HUES48 (cell line): Measurements from ENCODE around the gene STK39.
A peak's percentile ranks its signal among the peaks of the same experiment; 100 is the strongest.

Source experiments
- H3K27ac ChIP-seq: one replicate; pipeline ENCODE4 v1.7.0; 2013; ENCODE audit warnings: low read depth, low read length, inconsistent platforms
- H3K27me3 ChIP-seq: 2 replicates; pipeline ENCODE4 v1.6.1; 2013; ENCODE audit warnings: mild to moderate bottlenecking, low read length; ENCODE audit not compliant: control insufficient read depth, insufficient read depth
- H3K36me3 ChIP-seq: 2 replicates; pipeline ENCODE4 v1.6.1; 2013; ENCODE audit warnings: low read length; ENCODE audit not compliant: control insufficient read depth, insufficient read depth
- H3K4me1 ChIP-seq: 2 replicates; pipeline ENCODE4 v1.6.1; 2013; ENCODE audit warnings: mild to moderate bottlenecking, low read length; ENCODE audit not compliant: control insufficient read depth, insufficient read depth
- H3K4me3 ChIP-seq: 2 replicates; pipeline ENCODE4 v1.5.1; 2013; ENCODE audit warnings: mild to moderate bottlenecking, low read depth, low read length
- H3K9ac ChIP-seq: 2 replicates; pipeline ENCODE4 v1.6.1; 2013; ENCODE audit warnings: mild to moderate bottlenecking, low read depth, low read length, moderate library complexity
- H3K9me3 ChIP-seq: 2 replicates; pipeline ENCODE4 v1.6.1; 2013; ENCODE audit warnings: low read length; ENCODE audit not compliant: control insufficient read depth, insufficient read depth

Gene STK39

DNA sequence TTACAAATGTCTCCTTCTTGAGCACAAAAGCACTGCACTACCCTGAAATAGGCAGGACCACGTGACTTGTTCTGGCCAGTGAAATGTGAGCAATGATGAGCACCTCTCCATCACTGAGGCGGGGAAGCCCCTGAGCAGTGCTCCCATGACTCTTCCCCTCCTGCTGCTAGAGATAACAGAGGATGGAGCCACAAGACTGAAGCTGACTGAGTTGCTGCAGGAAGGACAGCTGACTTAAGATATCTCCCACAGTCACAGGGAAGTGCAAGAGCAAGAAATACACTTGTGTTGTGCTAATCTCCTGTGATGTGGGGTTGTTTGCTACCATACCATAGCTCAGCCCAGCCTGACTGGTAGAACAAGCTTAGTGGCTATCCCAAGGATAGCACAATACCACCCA is 38.7 kb downstream of the STK39 start:
- no peak overlapping the region for H3K4me3 ChIP-seq
- H3K4me1 ChIP-seq = peaks cover 26% of the 10 kb centered on the region
- no peak overlapping the region for H3K27ac ChIP-seq
- no peaks in the 10 kb centered on the region for H3K27me3 ChIP-seq
- H3K9me3 ChIP-seq = no peaks in the 10 kb centered on the region
- no peak overlapping the region for H3K9ac ChIP-seq
- no peaks in the 10 kb centered on the region for H3K36me3 ChIP-seq

DNA sequence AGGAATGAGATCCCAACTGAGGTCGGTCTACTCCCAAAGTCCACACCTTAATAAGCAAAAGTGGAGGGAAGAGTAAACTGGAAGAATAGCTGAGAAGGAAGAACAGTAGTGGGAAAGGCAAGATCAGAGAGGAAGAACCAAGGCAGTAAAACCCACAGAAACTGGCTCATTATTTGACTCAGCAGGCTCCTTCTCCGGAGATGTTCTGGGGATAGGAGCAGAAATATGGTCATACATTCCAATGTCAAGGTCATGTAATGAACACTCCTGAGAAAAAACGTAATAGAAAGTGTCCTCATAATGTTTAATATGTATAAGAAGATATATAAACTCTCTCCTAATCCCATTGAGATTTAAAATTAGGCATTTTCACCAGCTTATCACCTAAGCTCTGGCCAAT is 39.5 kb downstream of the STK39 start:
- Histone ChIP-seq H3K36me3 (no peaks in the 10 kb centered on the region), H3K4me1 (peaks cover 31% of the 10 kb centered on the region), H3K27me3 (no peaks in the 10 kb centered on the region), H3K4me3 (no peak overlapping the region), H3K9ac (no peak overlapping the region), H3K27ac (no peak overlapping the region), H3K9me3 (no peaks in the 10 kb centered on the region)

DNA sequence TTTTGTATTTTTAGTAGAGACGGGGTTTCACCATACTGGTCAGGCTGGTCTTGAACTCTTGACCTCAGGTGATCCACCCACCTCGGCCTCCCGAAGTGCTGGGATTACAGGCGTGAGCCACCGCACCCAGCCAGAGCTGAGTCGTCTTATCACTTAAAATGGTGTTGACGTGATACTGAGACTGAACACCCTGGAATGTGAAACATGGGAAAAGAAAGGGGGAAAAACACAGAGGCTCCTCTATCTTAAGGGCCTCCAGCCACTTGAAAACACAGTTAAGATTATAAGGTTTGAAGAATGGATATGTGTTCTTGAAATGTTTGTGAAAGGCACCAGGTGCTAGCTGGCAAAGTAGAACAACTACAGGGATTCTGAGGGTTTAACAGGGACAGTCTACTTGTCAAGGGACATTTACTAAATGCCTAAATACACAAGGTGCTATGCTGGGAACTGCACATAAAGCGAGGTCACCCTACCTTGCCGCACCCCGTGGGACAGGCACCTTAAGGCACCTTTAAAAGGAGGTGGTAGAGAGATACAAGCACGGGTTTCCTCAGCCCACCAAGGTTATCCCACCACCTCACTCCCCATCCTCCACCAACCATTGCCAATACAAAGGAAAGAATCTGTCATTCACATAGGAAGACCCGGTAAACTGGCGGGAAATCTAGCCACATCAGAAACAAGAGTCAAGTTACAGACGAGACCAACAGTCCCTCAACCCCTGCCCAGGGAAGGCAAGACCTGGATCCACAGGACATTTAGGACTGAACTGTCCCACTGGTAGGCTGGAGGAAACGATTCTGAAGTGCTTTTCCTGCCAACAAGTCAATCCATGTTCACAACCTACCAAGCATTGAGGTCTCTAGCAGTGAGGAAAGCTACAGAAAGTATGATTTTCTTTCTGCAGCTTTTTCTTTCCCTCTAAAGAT is 43.4 kb downstream of the STK39 start:
- peak overlapping the region; percentile 78 for H3K27ac ChIP-seq
- peaks cover 33% of the 10 kb centered on the region for H3K4me1 ChIP-seq
- 0 out of 2 replicates have a peak overlapping the region, but pooled peaks have one; percentile 6 for H3K9ac ChIP-seq
- H3K27me3 ChIP-seq = no peaks in the 10 kb centered on the region
- no peaks in the 10 kb centered on the region for H3K9me3 ChIP-seq
- H3K4me3 ChIP-seq = peak overlapping the region; percentile 15; the same call in 1 of the 2 replicates
- no peaks in the 10 kb centered on the region for H3K36me3 ChIP-seq

DNA sequence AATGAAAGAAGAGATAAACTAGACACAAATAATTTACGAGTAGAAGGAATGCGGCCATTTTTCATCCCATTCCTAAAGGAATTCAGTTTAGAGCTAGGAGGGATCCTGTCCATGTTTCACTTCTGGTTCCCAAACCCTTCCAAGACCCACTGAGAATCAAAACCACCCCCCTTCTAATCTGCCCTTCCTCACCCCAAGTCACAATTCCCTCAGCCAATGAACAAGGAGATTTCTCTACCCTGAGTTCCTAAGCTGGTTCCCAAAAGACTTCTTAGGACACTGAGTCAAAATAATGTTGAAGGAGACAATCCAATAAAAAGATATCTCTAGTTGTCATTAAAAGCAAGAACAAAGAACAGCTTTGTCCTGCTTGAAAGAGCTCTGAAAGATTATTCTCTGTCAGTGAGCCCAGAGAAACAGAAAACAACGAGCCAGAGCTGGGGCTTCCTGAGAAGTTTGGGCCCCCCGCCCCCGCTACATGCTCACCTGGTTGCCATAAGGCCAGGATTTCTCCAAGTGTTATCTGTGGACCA is 45.7 kb downstream of the STK39 start:
- no peaks in the 10 kb centered on the region for H3K36me3 ChIP-seq
- H3K9ac ChIP-seq = no peak overlapping the region
- H3K4me3 ChIP-seq = no peak overlapping the region
- no peaks in the 10 kb centered on the region for H3K9me3 ChIP-seq
- peaks cover 33% of the 10 kb centered on the region for H3K4me1 ChIP-seq
- H3K27me3 ChIP-seq = no peaks in the 10 kb centered on the region
- no peak overlapping the region for H3K27ac ChIP-seq

DNA sequence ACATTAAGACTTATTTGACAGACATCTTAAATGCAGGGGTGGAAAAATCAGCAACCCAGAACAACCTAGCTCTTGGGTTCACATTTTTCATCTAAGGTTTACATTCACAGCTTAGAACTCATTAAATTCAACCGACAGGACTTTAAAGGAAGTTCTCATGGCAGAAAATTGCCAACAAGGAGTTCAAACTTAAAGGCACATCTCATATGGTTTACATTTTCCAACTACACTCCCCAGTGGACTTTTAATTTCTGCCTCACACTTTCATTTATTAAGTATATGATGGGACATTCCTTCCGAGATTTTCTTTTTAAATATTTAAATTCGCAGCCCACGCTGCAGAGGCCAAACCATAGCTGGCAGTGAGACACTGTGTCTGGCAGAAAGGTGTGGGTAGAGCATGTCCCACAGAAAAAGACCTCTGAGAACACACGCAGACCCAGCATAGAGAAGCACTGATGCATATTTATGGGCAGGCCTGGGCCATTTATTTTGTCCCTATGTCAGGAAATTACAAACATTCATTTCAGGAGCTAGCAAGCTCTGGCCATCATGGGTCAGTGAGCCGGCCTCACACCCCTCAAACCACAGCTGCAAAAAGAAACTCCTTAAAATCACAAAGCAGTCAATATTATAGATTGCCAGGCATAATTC is 46.3 kb downstream of the STK39 start:
- no peaks in the 10 kb centered on the region for H3K27me3 ChIP-seq
- H3K36me3 ChIP-seq = no peaks in the 10 kb centered on the region
- no peak overlapping the region for H3K4me3 ChIP-seq
- H3K9ac ChIP-seq = no peak overlapping the region
- H3K9me3 ChIP-seq = no peaks in the 10 kb centered on the region
- H3K27ac ChIP-seq = no peak overlapping the region
- peaks cover 33% of the 10 kb centered on the region for H3K4me1 ChIP-seq

DNA sequence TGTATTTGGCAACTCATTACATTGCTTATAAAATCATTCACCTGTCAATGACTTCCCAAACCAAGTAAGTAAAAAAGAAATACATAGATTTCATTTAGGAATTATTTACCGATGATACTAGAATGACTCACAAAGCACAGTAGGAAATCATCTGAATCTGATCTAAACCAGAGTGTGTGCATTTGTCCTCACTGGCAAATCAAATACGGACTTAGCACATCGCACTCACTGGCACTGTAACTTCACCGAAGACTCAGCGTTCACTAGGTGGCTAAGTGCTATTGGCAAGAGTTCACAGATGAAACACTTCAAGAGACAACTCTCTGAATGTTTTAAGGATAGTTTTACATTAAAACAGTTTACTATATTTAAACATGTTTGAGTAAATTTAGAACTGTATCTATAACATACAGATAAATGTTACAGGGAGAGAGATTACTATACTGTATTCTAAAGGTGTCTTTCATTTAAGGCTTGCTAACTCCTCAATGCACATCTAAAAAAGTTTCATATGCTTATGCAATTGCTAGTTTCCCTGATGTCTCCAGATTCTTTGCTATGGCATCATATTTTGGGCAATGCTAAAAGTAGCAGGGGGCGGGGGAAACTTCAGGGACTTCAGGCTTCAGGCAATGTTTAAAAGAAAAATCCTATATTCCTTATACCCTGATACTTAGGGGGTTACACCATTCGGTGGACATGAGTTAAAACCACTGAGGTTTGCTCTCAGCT is 48.8 kb downstream of the STK39 start:
- Histone ChIP-seq H3K27ac (no peak overlapping the region), H3K9ac (no peak overlapping the region), H3K9me3 (no peaks in the 10 kb centered on the region), H3K27me3 (no peaks in the 10 kb centered on the region), H3K36me3 (no peaks in the 10 kb centered on the region), H3K4me1 (peaks cover 19% of the 10 kb centered on the region), H3K4me3 (no peak overlapping the region)

DNA sequence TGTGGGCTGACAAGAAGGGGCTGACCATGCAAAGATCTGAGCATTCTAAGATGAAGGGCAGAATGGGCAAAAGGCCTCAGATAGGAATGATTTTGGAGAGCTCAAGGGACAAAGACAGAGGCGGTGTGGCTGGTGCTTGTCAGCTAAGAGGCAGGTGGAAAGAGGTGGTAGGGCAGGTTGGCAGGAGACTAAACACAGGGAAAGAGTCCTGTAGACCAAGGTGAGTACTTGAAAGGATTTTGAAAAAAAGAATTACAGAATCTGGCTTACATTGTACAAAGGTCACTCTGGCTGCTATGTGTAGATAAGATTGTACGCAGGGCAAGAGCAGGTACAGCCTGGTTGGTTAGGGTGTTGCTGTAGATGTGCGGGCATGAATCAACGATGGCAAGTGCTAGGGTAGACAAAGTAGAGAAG is 50.6 kb downstream of the STK39 start:
- H3K9ac ChIP-seq = no peak overlapping the region
- no peak overlapping the region for H3K4me3 ChIP-seq
- peaks cover 27% of the 10 kb centered on the region for H3K4me1 ChIP-seq
- no peak overlapping the region for H3K27ac ChIP-seq
- no peaks in the 10 kb centered on the region for H3K36me3 ChIP-seq
- H3K27me3 ChIP-seq = no peaks in the 10 kb centered on the region
- no peaks in the 10 kb centered on the region for H3K9me3 ChIP-seq

DNA sequence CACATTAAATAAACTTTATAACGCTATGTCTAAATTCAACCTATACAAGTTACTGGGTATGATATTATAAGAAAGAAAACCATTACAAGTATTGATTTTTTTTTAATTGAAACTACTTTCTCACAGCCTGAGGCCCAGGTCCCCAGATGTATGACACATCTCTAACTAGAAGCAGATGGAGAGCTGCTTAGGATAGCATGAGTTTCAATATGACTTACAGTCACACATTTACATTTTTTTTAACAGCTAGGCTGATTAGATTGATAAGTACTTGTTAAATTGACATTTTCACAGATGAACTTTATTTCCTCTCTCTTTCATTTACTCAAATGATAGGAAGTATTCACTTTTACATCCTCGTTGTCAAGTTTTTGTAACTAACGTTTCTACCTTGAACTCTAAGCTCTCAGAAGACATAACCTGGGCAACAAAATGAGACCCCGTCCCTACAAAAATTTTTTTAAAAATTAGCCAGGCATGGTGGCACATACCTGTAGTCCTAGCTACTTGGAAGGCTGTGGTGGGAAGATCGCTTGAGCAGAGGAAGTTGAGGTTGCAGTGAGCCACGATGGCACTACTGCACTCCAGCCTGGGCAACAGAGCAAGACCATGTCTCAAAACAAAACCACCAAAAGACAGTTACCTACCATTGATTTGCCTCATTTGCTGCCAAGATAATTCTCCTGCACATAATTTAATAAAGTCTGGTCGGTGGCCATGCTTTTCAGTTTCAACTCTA is 52.4 kb downstream of the STK39 start:
- H3K36me3 ChIP-seq = no peaks in the 10 kb centered on the region
- H3K9me3 ChIP-seq = no peaks in the 10 kb centered on the region
- no peak overlapping the region for H3K4me3 ChIP-seq
- no peaks in the 10 kb centered on the region for H3K27me3 ChIP-seq
- H3K27ac ChIP-seq = no peak overlapping the region
- no peak overlapping the region for H3K9ac ChIP-seq
- peaks cover 38% of the 10 kb centered on the region for H3K4me1 ChIP-seq

DNA sequence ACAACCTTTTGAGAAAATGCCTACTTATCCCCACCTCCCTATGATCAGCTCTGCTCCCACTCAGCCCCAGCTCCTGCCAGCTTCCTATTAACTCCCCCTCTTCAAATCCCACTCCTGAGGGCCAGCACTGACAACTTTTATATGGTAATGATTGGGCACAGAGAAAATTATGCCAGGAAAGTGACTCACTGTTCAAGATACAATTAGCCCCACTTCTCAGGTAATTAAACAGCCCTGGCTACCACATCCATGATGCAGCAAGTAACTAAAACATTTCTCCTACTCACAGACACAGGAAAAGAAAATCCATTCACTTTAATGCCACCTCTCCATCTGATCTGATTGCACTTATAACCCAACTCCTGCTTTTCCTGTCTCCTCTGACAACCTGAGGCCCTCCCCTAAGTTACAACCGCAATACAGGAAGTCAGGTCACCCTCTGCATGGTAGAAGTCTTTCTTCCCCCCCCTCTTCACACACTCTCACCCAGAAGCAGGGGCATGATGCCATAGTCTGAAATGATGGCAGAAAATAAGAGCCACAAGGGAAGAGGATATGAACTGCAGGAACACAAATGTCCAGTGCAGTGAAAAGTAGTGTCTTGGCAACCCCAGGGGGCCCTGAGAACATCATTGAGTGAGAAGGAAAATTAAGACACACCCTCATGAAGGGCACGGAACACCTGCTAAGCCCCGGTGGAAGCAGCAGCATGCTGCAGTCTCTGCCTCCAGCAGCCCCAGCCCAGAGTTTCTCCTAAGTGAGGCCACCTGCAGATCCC is 54.4 kb downstream of the STK39 start:
- H3K9ac ChIP-seq = no peak overlapping the region

More for the DNA sequence above, 54.4 kb downstream of the STK39 start:
- Histone ChIP-seq H3K4me3 (no peak overlapping the region), H3K27me3 (no peaks in the 10 kb centered on the region), H3K27ac (no peak overlapping the region), H3K9me3 (no peaks in the 10 kb centered on the region), H3K4me1 (peaks cover 42% of the 10 kb centered on the region), H3K36me3 (no peaks in the 10 kb centered on the region)
